Progenitor cell of endocrine pancreas (in vitro differentiated cells): ENCODE data around the gene NOL3. TPM values are rescaled to one million over a fixed set of nuclear protein-coding genes. Genes with fewer than 3 reads are reported as not detected.

Experiments
- DNase-seq: peaks from one replicate; pipeline ENCODE4 v3.0.0; 2021; ENCODE audit warnings: low spot score; ENCODE audit not compliant: unreplicated experiment
- H3K27ac Mint-ChIP-seq: 2 replicates; pipeline ENCODE4 v1.8.0; 2021; ENCODE audit warnings: mild to moderate bottlenecking, moderate library complexity, mixed read lengths
- H3K27me3 Mint-ChIP-seq: 2 replicates; pipeline ENCODE4 v1.8.0; 2021; ENCODE audit warnings: mixed read lengths
- H3K36me3 Mint-ChIP-seq: 2 replicates; pipeline ENCODE4 v1.8.0; 2022; ENCODE audit warnings: mixed read lengths; ENCODE audit not compliant: insufficient read depth
- H3K4me1 Mint-ChIP-seq: 2 replicates; pipeline ENCODE4 v1.8.0; 2021; ENCODE audit warnings: low read depth, mixed read lengths
- H3K4me3 Mint-ChIP-seq: 2 replicates; pipeline ENCODE4 v1.8.0; 2021; ENCODE audit warnings: low read depth, mild to moderate bottlenecking, moderate library complexity, mixed read lengths
- H3K9me3 Mint-ChIP-seq: 2 replicates; pipeline ENCODE4 v1.8.0; 2021; ENCODE audit warnings: low read depth, mixed read lengths
- CTCF ChIP-seq: fragments of 200-600 bp; sonication (generic); IDR thresholded peaks from one replicate; pipeline ENCODE4 v1.5.0; 2021; ENCODE audit warnings: antibody characterized with exemption, mild to moderate bottlenecking; ENCODE audit not compliant: unreplicated experiment
- total RNA-seq: library from RNA; stranded (reverse); gene quantifications from 2 replicates; pipeline ENCODE4 v1.2.1, GENCODE V29; 2021

NOL3 gene
- total RNA-seq, 1 donor from 2014 or later: 9.4 TPM

DNA sequence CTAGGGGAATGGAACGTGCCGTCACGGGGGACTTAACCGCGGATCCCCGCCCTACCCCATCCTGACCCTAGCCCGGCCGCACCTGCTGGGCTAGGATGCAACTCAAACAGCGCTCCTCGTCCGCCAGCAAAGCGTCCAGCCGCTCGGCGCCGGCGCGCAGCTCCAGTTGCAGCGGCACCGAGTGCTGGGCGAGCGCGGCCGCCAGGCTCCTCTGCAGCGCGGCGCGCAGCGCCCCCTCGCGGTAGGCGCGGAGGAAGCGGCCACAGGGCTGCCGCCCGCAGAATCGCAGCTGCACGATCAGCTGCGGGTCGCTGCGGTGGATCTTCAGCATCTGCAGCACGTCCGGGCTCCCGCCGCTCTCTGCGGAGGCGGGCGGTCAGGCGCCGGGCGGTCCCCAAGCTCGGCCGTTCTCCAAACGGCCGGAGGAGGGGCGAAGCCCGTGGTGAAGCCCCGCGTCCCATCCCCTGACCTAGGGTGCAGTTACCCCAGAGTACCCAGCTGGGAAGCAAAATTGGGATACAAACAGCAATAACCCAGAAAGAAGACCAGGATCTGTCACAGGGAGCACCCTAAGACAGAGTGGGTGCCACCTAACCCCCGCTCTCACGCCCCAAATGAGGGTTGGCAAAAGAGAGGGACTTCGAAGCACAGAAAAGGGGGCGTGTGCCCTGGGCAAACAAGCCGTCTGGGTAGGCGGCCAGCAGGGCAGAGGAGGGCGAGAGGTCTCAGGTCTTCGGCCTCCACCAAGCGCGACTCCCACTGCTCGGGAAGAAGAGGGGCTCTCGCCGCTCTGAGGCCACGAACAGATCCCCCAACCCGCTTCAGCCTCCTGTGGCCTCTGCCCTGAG lies 14.8 kb upstream of the NOL3 start:
- Mint-ChIP-seq H3K27me3 (peaks cover 79% of the 10 kb centered on the region), H3K36me3 (no peaks in the 10 kb centered on the region), H3K4me3 (peak overlapping the region; percentile 65), H3K27ac (no peak overlapping the region), H3K4me1 (peaks cover 5% of the 10 kb centered on the region), H3K9me3 (no peaks in the 10 kb centered on the region)
- peak; percentile 99 for TF ChIP-seq CTCF
- DNase-seq: peak; percentile 80

DNA sequence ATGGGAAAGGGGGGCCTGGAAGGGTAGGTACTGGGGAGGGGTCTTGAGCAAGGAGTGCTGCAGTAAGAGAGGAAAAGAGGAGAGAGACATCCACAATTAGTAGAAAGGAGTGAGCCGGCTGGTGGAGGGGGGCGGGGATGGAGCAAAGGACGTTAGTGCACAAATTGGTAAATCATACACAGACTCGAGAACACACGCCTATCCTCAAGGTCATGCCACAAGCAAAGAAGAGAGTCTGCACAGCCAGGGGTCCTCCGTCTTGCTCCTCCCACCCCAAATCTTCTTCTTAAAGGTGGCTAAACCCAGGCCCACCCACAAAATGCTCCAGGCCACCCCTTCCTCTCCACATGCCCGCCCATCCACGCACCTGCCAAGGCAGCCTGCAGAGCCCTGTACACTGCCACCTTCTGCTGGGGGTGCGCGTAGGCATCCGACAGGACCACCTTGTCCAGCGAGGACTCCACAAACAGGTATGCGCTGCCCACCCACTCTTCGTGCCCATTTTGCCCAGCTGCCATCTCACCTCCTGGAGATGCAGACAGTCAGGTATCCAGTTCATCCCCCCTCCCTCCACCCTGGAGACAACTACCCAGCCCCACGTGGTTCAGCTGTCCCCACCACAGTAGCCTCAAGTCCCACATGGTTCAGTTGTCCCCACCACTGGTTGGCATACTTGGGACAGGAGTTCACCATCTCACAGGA lies 14.0 kb upstream of the NOL3 start:
- Mint-ChIP-seq H3K27me3 (peaks cover 83% of the 10 kb centered on the region), H3K9me3 (no peaks in the 10 kb centered on the region), H3K27ac (no peak overlapping the region), H3K36me3 (no peaks in the 10 kb centered on the region), H3K4me1 (peaks cover 4% of the 10 kb centered on the region), H3K4me3 (no peak overlapping the region)
- TF ChIP-seq CTCF: no peak
- DNase-seq: no peak

DNA sequence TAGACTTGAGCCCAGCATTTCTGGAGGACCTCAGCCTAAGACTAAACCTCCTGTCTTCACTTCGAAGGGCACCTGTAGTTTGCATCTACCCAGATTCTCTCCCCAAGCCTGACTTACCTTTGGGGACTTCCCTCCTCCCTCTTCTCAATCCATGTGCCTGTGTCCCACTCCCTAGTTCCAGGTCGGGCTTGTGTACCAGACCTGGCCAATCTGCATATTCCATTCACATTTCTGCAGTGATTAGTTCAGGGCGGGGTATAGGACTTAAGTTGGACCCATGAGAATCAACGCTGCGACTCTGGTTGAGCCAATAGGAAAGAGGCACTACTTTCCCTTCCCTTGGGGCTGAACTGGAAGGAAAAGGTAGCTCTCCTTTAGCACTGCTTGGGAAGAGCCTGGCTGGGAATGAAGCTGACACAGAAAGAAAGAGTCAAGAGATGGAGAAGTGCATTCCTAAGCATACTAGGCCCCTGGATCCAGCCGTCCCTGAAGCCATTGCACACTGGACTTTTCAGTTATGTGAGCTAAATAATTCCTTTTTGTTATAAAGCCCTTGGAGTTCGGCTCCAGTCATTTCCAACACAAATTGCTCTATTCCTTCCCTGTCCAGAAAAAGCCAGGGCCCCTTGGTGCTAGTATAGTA lies 13.1 kb upstream of the NOL3 start:
- Mint-ChIP-seq H3K36me3 (no peaks in the 10 kb centered on the region), H3K9me3 (no peaks in the 10 kb centered on the region), H3K27me3 (peaks cover 84% of the 10 kb centered on the region), H3K4me1 (peaks cover 4% of the 10 kb centered on the region), H3K27ac (no peak overlapping the region), H3K4me3 (no peak overlapping the region)
- TF ChIP-seq CTCF: no peak
- no peak for DNase-seq

- Mint-ChIP-seq H3K4me3 (peak overlapping the region; percentile 56), H3K27me3 (peaks cover 81% of the 10 kb centered on the region), H3K36me3 (no peaks in the 10 kb centered on the region), H3K4me1 (peaks cover 4% of the 10 kb centered on the region), H3K9me3 (no peaks in the 10 kb centered on the region), H3K27ac (no peak overlapping the region)
- TF ChIP-seq CTCF: no peak
- DNase-seq: no peak
These were observed 12.3 kb upstream of the NOL3 start for GRCh38 chr16:67157892-67158635.
